Smooth muscle cell (in vitro differentiated cells): ENCODE results near the gene UBL4B. TPM values are rescaled to one million over a fixed set of nuclear protein-coding genes. Genes with fewer than 3 reads are reported as not detected.

Experiments used
- DNase-seq: peaks from one replicate; lab custom pipeline; 2025; ENCODE audit not compliant: unreplicated experiment; lab: John Stamatoyannopoulos, UW
- H2AFZ ChIP-seq: fragments of 200-600 bp; sonication (generic); 2 replicates; pipeline ENCODE4 v1.6.0; 2016; ENCODE audit warnings: antibody characterized with exemption, low read depth, mild to moderate bottlenecking
- H3F3A ChIP-seq: fragments of 200-600 bp; sonication (generic); 2 replicates; pipeline ENCODE4 v1.6.0; 2017; ENCODE audit warnings: antibody characterized with exemption, low read depth
- H3K27ac ChIP-seq: fragments of 200-600 bp; sonication (generic); 2 replicates; pipeline ENCODE4 v1.5.1; 2016; ENCODE audit warnings: low read depth, mild to moderate bottlenecking
- H3K27me3 ChIP-seq: fragments of 200-600 bp; sonication (generic); 2 replicates; pipeline ENCODE4 v1.6.1; 2016; ENCODE audit warnings: low read depth, mild to moderate bottlenecking
- H3K36me3 ChIP-seq: fragments of 200-600 bp; sonication (generic); 2 replicates; pipeline ENCODE4 v1.5.1; 2016; ENCODE audit warnings: low read depth
- H3K4me1 ChIP-seq: fragments of 200-600 bp; sonication (generic); 2 replicates; pipeline ENCODE4 v1.5.1; 2016; ENCODE audit warnings: low read depth
- H3K4me2 ChIP-seq: fragments of 200-600 bp; sonication (generic); 2 replicates; pipeline ENCODE4 v1.6.0; 2016; ENCODE audit warnings: mild to moderate bottlenecking
- H3K4me3 ChIP-seq: fragments of 200-600 bp; sonication (generic); 2 replicates; pipeline ENCODE4 v1.5.1; 2016; ENCODE audit warnings: mild to moderate bottlenecking
- H3K79me2 ChIP-seq: fragments of 200-600 bp; sonication (generic); 2 replicates; pipeline ENCODE4 v1.6.0; 2016; ENCODE audit warnings: low read depth, mild to moderate bottlenecking
- H3K9ac ChIP-seq: fragments of 200-600 bp; sonication (generic); 2 replicates; pipeline ENCODE4 v1.6.0; 2016; ENCODE audit warnings: low read depth
- H3K9me3 ChIP-seq: fragments of 200-600 bp; sonication (generic); replicated peaks from 2 replicates; pipeline ENCODE4 v1.5.1; 2016; ENCODE audit warnings: low read depth
- H4K20me1 ChIP-seq: fragments of 200-600 bp; sonication (generic); 2 replicates; pipeline ENCODE4 v1.6.0; 2016; ENCODE audit warnings: low read depth
- WGBS: methylation state at CpG from one replicate; pipeline ENCODE4 v1.1.7; 2016; ENCODE audit warnings: low lambda C conversion rate; 5-methylcytosine and 5-hydroxymethylcytosine counted together
- polyA plus RNA-seq: library from polyadenylated mRNA; unstranded; fragments of >200 nt; fragmentation: Nextera tagmentation; extraction: Ambion mirVana; gene quantifications from 2 replicates; pipeline ENCODE4 v1.2.1, GENCODE V29; 2016
- total RNA-seq: library from RNA; depleted of rRNA; stranded (reverse); fragments of >200 nt; gene quantifications from 2 replicates; pipeline ENCODE4 v1.2.3, GENCODE V29; 2014
- TF ChIP-seq, protein P1 (sequence below): fragments of 200-600 bp; sonication (generic); IDR thresholded peaks from 2 replicates; pipeline ENCODE4 v1.5.1; 2017; ENCODE audit warnings: borderline replicate concordance, mild to moderate bottlenecking, antibody characterized with exemption; ENCODE audit not compliant: insufficient read depth, poor library complexity, severe bottlenecking

The UBL4B gene
- total and polyA plus RNA-seq, 2 experiments from 2014 or later: not detected

DNA sequence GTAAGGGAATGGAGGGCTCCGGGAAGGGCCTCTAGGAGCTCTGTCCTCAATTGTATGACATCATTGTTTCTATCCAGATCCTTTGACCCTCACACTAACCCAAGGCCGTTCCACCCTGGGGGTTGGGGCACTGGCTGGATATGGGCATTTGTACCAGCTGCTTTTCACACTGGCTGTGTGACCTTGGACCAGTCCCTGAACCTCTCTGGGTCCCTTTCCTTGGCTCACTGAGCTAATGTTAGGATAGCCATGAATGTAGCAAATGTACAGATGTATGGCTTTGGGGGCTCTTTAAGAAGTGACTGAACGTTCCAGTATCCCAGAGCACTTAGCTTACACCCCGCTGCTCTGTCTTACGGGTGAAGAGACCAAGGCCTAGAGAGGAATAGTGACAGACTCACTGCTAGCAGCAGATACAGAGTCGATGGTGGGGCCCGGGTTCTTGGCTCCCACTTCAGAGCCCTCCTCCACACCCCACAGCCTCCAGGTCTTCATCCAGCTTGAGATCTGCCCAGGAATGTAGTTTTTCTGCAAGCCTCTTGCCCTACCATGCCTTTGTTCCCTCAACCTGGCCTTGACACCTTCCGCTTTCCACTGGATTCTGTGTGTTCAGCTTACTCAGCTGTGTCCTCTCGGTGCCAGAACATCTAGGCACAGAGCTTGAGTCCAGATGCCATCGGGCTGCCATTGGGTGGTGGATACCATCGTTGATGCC, 14.6 kb upstream of the UBL4B start:
- Histone ChIP-seq H3K4me3 (no peak overlapping the region), H3K9me3 (no peaks in the 10 kb centered on the region), H3K9ac (no peak overlapping the region), H2AFZ (no peak overlapping the region), H3K4me1 (no peaks in the 10 kb centered on the region), H3F3A (no peaks in the 10 kb centered on the region), H4K20me1 (no peaks in the 10 kb centered on the region), H3K79me2 (no peaks in the 10 kb centered on the region), H3K27ac (no peak overlapping the region), H3K36me3 (no peaks in the 10 kb centered on the region), H3K4me2 (no peak overlapping the region), H3K27me3 (no peaks in the 10 kb centered on the region)
- WGBS: 82% methylated on average over 11 of the region's 11 CpGs
- TF ChIP-seq, protein P1, sequence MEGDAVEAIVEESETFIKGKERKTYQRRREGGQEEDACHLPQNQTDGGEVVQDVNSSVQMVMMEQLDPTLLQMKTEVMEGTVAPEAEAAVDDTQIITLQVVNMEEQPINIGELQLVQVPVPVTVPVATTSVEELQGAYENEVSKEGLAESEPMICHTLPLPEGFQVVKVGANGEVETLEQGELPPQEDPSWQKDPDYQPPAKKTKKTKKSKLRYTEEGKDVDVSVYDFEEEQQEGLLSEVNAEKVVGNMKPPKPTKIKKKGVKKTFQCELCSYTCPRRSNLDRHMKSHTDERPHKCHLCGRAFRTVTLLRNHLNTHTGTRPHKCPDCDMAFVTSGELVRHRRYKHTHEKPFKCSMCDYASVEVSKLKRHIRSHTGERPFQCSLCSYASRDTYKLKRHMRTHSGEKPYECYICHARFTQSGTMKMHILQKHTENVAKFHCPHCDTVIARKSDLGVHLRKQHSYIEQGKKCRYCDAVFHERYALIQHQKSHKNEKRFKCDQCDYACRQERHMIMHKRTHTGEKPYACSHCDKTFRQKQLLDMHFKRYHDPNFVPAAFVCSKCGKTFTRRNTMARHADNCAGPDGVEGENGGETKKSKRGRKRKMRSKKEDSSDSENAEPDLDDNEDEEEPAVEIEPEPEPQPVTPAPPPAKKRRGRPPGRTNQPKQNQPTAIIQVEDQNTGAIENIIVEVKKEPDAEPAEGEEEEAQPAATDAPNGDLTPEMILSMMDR: no peak
- DNase-seq: no peak

DNA sequence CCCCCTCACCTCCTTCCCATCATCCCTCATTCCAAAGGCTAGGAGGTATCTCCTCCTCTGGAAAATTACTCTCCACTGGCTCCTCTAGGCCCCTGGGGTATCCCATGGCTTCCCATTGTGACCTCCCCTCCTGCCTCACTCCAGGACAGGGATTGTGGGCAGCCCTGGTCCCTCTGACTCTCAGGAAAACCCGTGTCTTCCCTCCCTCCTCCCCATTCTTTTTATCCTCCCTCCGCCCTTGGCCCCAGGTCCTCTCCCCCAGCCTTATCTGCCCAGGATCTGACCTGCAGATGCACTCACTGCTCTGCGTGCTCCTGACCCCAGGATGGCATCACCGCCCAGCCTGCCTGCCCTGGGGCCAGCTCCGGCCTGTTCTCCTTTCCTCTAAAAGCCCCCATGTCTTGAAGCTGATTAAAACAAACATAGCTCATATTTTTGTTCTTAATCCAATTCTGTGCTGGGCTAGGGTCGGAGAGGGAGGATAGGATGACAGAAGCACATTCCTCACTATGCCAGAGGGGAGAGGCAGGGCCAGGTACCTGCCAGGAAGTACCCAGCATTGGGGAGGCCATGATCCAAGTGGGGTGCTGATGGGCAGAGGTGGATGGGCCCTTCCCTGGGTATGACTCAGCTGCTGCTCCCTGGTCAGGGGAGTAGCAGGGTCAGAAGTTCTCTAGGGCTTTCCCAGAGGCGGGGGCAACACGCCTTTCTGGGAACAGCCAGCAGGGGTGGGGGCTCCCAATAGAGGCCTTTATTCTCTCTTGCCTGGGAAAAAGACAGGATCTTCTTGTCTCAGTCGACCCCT, 13.8 kb upstream of the UBL4B start:
- Histone ChIP-seq H3K27me3 (no peaks in the 10 kb centered on the region), H3K4me2 (no peak overlapping the region), H3F3A (no peaks in the 10 kb centered on the region), H3K9me3 (no peaks in the 10 kb centered on the region), H3K36me3 (no peaks in the 10 kb centered on the region), H2AFZ (no peak overlapping the region), H3K4me3 (no peak overlapping the region), H3K27ac (no peak overlapping the region), H3K9ac (no peak overlapping the region), H3K4me1 (no peaks in the 10 kb centered on the region), H4K20me1 (no peaks in the 10 kb centered on the region), H3K79me2 (no peaks in the 10 kb centered on the region)
- TF ChIP-seq, protein P1: no peak
- no peak for DNase-seq
- 75% methylated on average over 9 of the region's 9 CpGs for WGBS

DNA sequence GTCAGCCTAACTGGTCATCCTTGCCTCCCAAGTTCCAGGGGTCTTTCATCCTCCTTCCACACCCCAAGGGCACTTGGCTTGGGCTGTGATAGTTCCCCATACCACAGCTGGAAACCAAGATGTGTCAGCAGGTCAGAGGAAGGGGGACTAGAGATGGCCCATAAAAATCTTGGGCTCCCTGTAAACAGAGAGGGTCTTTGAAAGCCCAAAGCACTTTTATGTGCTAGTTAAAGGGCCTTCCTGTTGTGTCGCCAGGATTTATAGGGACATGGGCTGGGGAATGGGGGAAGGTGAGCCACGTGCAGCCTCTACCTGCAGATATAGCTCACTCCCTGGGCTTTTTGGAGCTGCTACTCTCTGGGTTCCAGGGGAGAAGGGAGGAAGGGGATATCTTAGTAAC, 11.9 kb upstream of the UBL4B start:
- H3K79me2 ChIP-seq: no peaks in the 10 kb centered on the region
- TF ChIP-seq, protein P1: no peak
- no peak overlapping the region for H3K4me3 ChIP-seq
- H3K4me2 ChIP-seq: no peak overlapping the region
- H3K9me3 ChIP-seq: no peaks in the 10 kb centered on the region
- H3K4me1 ChIP-seq: no peaks in the 10 kb centered on the region
- H4K20me1 ChIP-seq: no peaks in the 10 kb centered on the region
- H3K9ac ChIP-seq: no peak overlapping the region
- DNase-seq: no peak
- no peak overlapping the region for H2AFZ ChIP-seq
- no peaks in the 10 kb centered on the region for H3K27me3 ChIP-seq
- no peaks in the 10 kb centered on the region for H3K36me3 ChIP-seq
- no peak overlapping the region for H3K27ac ChIP-seq
- 66% methylated on average over 2 of the region's 2 CpGs for WGBS
- no peaks in the 10 kb centered on the region for H3F3A ChIP-seq

DNA sequence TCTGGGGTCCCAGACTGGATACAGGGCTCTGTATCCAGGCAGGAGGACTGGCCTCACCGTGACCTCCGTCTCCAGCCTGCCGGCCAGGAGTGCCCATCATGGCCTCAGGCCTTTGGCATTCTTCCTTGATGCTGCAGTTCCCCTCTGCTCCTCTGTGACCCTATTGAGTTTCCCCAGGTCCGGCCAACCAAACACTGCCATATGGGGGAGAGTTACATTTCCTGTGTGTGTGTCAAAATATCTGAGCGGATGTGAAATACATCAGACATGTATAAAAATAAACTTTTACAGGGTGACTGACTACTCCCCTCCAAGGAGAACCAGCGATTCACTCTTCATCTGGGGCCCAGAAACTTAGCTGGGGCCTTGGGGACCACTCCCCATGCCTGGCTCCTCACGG, 10.2 kb upstream of the UBL4B start:
- DNase-seq: no peak
- Histone ChIP-seq H3F3A (no peaks in the 10 kb centered on the region), H3K4me2 (no peak overlapping the region), H3K36me3 (no peaks in the 10 kb centered on the region), H2AFZ (no peak overlapping the region), H3K4me1 (no peaks in the 10 kb centered on the region), H4K20me1 (no peaks in the 10 kb centered on the region), H3K79me2 (no peaks in the 10 kb centered on the region), H3K27me3 (no peaks in the 10 kb centered on the region), H3K9me3 (no peaks in the 10 kb centered on the region), H3K9ac (no peak overlapping the region), H3K27ac (no peak overlapping the region), H3K4me3 (no peak overlapping the region)
- TF ChIP-seq, protein P1: no peak
- 89% methylated on average over 7 of the region's 7 CpGs for WGBS
